Measurements from ENCODE around the gene SUSD3.
A peak's percentile ranks its signal among the peaks of the same experiment; 100 is the strongest.

The SUSD3 gene

DNA sequence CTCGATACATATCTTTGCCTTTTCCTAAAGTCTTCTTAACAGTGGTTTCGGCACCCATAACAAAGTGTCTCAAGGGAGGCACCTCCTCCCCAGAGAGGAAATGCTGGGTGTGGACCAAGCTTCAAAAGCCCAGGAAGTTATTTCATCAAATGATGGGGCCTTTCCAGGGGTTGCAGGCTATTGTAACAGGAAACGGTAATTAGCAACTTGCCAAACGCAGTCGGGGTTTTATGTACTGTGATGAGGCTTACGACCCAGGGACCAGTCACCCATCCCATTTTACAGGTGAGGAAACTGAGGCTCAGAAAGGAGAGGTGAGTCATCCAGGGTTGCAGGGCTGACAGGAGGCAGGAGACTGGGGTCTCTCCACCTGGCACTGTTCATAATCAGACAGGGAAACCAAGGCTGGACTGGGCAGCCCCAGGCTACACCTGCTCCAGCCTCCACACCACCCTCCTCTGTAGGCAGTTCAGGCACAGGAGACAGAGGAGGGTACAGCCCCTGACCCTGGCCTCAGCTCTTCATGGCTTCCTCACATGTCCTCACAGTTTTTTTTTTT, 30.0 kb upstream of the SUSD3 start:
- no peak for DNase-seq

DNA sequence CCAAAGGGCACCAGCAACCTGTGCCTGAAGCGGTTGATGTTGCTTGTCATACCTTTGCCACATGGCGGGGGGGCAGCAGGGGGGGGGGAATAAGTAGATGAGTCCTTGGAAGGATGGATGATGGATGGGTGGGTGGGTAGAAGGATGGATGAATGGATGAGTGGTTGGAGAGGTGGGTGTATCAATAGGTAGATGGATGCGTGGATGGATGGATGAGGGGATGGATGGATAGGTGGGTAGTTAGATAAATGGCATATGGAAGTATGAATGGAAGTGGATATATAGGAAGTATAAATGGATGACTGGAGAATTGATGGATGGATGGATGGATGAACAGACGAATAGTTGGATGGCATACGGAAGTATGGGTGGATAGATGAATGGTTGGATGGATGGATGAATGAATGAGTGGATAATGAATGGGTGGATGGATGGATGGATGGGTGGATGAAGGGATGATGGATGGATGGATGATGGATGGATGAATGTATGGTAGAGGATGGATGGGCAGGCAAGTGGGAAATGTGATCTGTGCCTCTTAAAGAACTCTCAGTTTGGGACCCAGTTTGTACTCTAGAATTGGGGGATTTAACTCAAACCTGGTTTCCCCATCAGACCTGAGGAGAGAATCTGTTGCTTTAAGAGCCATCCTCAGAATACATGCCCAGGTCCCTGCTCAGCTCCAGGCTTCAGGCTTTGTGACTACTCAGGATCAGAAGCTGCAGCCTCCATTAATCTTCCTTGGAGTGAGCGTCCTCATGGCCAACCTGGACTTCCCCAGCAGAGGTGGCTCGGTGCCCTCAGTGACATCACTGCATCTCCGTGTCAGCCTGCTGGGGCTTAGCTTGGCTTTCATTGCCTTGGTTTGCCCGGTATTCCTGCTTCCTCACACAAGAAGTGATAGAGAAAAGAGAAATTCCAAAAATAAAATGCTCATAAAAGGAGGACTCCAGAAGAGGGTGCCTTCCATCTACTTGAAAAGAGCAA, 27.6 kb upstream of the SUSD3 start:
- no peak for DNase-seq

DNA sequence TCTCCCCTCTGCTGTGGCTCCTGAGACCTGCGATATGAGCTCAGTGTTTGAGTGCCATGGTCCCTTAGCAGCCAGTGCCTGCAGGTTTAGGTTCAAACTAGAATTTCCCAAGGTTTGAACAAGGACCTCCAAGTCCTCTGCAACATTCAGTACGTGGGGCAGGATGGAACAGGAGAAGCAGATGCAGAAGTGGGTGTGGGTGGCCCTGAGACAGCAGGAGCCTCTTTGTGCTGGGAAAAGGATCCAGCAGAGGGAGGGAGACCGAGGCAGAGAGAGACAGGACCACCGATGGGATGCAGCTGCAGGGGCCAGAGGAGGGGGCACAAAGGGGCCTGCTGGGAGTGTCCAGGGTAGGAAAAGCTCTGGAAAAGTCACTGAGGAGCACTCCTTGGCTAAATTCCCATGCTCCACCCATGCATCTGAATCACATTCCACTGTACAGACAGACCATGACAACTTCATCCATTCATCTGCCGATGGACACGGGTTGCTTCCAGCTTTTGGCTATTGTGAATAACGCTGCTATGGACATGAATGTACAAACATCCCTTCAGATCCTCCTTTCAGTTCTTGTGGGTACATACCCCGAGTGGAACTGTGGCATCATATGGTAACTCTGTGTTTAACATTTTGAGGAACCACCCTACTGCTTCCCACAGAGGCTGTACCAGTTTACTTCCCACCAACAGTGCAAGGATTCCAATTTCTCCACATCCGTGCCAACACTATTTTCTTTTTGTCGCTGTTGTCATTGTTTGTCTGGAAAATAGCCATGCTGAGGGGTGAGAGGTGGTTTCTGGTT, 26.7 kb upstream of the SUSD3 start:
- DNase-seq = peak in 1 of 51 donors; percentile 26

DNA sequence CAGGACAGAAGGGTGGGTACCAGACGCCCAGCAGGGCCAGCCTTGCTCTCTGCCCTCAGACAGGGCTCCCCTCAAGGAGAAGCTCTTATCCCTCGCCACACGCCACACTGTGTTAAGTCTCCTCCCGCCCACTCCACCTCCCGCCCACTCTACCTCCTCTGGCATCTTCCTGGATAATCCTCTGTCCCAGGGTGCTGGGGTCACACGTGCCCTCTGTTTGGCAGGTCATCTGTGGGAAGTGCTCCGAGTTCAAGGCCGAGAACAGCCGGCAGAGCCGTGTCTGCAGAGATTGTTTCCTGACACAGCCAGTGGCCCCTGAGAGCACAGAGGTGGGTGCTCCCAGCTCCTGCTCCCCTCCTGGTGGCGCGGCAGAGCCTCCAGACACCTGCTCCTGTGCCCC, 26.0 kb upstream of the SUSD3 start:
- DNase-seq = no peak

DNA sequence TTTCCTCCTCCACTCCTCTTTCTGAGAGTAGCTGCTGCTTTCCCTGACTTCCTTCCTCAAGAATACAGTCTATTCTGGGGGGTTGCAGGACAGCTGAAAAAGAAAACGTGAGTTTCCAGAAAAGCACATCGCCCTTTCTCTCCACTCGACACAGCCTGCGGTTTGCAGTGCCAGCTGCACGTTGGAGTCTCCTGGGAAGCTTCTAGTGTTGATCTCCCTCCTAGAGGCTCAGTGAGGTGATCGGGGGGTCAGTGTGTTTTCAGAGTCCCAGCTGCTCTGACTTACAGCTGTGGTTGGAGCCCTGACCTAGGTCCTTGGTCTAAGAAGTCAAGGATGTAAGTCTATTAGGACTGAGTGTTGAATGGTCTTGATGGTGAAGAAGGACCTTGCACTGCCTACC, 25.0 kb upstream of the SUSD3 start:
- no peak for DNase-seq

DNA sequence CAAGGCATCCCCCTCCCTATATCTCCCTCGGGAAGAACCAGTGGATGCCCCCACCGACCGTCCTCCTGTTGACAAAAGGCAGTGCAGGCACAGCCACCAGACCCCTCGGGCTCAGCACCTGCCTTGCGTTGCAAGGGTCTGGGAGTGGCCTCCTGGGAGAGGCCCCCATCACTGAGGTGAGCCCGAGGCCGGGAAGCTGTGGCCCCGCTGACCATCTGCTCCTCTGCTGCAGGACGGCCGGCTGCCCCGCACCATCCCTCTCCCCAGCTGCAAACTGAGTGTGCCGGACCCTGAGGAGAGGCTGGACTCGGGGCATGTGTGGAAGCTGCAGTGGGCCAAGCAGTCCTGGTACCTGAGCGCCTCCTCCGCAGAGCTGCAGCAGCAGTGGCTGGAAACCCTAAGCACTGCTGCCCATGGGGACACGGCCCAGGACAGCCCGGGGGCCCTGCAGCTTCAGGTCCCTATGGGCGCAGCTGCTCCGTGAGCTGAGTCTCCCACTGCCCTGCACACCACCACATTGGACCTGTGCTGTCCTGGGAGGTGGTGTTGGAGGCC, 23.3 kb upstream of the SUSD3 start:
- DNase-seq = no peak

DNA sequence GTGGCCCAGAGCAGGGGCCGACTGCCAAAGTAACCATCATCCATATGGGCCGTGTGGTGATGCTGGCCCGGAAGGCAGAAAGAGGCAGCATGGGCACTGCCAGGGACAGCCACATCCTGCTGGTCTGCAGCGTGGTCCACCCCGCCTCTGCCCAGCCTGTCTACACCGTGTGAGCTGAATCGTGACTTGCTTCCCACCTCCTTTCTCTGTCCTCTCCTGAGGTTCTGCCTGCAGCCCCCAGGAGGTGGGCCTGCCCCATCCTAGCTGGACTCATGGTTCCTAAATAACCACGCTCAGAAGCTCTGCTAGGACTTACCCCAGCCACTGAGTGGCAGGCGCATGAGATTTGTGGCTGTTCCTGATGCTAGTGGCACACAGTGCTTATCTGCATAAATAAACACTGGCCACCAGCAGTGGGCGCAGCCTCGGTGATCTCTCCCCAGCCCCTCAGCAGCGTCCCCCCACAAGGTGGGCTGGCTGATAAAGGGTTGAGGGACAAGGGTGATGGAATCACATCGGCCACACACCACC, 22.6 kb upstream of the SUSD3 start:
- DNase-seq = peak in 2 of 51 donors; percentile 11 to 13

DNA sequence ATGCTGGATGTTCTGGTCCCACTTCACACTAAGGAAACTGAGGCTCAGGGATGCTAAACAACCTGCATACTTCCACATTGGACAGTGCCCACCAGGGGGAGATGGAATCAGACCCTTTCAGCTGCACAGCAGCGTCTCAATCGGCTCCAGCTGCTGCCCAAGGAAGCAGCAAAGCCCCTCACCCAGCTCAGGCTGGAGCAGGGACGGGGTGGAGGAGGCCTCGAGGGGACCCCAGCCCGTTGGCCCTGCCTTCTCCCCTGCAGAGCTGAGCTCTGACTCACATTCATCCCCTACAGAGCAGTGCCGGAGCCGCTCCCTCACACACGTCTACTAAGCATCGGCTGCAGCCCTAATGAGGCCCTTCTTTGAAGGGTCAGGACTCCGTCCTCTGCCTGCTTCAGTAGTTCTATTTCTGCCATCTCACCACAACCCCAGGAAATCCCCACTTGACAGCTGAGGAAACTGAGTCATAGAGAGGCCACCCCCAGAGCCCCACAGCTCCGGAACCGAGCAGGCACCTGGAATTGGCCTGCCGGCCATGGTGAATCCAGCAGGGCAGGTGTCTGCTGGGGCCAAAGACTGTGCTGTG, 21.5 kb upstream of the SUSD3 start:
- DNase-seq = no peak

DNA sequence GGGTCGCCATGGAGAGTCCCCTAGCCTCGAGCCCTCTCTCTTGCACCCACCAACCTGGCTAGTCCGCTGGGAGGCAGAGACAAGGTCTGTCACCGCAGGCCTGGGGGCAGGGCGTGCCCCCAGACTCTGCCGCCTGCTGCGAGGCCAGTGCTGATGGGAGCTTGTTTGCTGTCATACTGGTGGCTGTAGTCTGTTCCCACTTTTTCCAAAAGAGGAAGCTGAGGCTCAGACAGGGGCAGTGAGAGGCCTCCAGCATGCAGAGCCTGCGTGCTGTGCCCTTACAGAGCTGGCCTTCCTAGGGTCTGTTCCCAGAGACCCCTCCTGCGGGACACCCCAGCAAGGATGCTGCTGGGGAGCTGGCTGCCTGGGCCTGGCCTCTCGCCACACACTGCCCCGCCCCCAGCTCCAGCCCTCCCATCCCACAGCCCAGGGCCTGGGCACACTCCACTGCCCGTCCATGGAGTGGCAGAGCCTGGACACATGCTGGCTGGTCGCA, 21.0 kb upstream of the SUSD3 start:
- DNase-seq = peak in 11 of 51 donors; percentile 11 to 43 (median 21)

DNA sequence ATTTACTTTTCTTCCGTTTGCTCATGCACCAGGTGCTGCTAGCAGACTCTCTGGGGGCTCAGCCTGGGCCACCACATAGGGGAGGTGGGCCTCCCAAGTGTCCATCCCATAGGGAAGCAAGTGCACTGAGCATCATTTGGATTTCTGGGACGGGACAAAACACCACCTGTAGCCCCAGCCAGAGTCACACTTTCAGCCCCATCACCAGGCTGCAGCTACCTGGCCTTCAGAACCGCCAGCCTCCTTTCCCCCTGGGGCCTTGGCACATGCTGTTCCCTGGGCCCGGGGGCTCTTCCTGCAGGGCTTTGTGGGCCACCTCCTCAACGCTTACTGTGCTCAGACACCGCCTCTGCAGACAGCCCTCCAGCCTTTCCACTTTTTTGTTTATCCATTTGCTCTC, 19.6 kb upstream of the SUSD3 start:
- no peak for DNase-seq

DNA sequence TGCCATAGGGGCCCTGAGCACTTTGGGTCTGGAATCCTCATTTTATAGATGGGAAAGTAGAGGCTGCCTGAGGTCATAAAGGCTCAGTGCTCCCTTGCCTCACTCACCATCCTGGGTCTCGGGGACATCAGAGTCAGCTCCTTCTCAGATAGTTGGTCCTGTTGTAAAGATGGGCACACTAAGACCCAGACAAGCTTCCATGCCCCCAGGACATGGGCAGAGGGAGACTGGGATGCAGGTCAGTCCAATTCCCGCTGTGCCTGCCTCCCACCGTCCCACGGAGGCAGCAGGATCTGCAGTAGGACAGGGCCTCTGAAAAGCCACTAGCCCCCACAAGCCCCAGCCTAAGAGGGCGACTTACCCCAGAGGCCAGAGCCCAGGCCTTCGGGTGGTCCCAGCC, 19.0 kb upstream of the SUSD3 start:
- DNase-seq = no peak

DNA sequence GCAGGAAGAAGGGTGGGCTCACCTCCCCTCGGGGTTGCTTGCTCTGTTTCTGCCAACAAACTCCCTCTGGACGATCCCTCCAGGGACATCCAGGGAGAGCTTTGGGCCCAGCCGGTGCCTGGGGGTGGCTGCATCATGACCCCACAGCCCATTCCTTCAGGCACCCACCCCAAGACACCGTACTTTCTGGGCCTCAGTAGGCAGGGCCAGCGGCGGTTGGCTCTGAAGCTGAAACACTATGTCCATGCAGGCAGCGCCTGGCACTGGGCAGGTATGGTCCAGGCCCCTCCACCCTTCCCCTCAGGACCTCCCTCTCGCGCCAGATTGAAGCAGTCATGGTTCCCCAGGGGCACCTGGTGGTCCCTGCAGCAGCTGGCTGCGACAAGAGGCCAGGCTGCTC, 18.5 kb upstream of the SUSD3 start:
- no peak for DNase-seq

DNA sequence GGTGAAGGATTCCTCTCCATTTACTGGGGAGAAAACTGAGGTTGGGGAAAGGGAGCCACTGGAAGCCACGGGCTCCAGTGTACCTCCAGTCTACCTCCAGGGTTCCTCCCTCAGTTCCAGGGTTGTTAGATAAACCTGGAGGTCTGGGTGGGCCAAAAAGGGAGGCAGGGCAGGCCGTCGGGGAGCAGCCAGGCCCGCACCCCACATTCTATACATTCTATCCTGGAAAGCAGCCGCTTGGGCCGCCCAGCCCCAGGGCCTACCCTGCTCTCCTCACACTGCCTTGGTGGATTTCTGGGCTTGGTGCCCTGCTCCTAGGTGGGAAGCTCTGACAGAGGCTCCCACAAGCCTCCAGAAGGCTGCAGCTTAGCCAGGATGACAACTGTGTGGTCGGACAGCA, 18.1 kb upstream of the SUSD3 start:
- DNase-seq = no peak

DNA sequence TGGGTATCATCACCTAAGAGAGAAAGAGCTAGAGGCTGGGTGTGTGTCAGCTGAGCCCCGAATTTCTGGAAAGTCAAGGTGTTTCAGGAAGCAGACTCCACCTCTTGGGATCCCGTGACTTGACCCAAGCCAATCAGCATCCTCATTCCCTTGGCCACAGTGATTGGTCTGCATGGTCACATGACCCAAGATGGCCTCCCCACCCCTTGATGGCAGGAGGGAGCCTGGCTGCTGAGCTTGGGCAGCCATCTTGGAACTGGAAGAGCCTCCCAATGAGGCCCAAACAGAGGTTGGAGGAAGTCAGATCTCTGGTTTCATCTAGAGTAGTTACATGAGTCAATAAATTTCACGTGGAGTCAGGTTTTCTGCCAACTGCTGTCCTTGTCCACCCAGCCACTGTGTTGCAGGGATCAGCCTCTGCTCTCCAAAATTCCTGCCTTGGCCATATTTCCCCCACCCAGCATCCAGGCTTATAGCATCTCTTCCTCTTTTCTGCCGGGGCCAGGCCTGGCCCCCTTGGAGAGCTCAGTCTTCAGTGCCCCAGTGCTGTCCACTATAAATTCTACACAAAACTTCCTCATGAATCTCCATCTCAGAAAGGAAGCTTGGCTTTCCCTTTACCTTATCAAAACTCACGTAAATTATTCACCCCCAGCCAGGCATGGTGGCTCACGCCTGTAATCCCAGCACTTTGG, 17.2 kb upstream of the SUSD3 start:
- no peak for DNase-seq

DNA sequence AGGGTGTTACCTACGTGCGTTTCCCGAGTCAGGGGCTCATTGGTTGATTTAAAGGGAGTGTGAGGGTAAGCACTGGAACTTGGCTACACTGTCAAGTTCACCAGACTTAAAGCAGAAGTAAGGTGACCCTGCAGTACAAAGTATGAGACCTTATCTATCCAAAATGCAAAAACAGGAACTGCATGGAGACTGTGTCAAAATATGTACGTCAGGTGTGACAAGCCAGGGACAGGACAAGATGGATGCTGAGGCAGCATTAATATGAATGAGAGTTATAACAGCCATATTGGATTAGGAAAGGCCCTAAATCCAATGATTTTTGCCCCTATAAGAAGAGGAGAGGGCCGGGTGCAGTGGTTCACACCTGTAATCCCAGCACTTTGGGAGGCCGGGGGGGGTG, 15.4 kb upstream of the SUSD3 start:
- no peak for DNase-seq

DNA sequence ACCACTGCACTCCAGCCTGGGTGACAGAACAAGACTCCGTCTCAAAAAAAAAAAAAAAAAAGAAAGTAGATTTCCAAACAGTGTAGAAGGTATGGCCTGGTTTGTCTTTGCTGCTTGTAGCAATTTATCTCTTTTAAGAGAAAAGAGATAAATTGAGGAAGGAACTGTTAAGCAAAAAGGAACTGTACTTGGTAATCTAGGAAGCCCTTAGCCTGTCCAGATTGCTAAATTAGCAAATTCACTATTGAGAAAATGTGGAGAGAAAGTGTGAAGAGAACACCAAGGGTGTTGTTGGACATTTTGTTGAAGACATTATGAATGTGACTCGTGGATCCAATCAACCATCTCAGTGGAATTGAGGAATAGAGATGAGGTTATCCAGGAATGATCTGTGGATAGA, 13.0 kb upstream of the SUSD3 start:
- DNase-seq = no peak

DNA sequence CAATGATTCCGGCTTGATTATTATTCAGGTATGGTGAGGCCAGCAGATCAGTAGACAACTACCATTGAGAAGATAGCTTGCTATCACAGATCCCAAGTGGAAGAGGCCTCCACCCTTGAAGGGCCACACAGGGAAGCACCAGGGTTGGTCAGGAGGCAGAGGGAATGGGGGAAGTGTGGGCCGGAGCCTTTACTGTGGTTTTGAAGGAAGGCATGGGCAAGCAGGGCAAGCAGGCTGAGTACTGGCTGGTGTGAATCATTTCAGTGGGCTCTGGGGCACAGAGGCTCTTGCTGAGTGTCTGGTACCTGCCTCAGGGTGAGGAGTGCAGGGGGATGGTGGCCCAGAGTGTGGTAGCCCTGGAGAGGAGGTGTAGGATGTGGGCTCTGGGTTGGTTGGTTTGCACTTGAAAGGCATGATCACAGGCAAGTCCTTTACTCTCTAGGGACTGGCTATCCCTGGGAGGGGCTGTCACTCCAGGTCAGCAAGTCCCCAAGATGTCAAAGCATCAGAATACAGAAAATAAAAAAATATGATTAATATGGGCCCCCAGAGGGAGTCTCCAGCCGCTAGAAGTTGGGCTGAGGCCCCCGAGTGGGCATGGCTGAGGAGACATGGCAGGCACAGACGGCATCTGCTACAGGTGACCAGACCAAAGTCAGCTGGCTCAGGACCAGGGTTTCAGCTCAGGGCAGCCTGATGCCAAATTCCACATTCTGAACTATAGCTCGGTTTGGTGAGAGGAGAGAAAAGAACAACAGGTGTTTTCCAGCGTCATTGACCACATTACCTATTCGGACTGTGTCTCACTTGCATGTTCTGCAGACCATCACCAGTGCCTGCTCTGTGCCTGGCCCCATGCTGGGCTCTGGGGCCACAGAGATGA, 9.7 kb upstream of the SUSD3 start:
- no peak for DNase-seq

DNA sequence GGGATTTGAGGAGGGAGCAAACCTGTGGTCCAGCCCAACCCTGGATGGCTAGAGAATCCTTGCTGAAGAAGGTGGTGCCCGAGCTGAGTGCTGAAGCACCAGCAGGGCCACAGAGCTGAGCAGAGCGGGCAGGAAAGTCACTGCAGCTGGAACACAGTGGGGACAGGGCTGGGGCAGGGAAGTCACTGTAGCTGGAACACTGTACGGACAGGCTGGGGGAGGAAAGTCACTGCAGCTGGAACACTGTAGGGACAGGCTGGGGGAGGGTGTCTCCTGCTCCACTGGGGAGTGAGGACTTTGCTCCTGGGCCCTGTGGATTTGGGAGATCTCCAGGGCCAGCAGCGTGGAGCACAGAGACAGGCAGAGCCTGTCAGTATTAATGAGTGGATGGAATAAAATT, 9.0 kb upstream of the SUSD3 start:
- DNase-seq = no peak

DNA sequence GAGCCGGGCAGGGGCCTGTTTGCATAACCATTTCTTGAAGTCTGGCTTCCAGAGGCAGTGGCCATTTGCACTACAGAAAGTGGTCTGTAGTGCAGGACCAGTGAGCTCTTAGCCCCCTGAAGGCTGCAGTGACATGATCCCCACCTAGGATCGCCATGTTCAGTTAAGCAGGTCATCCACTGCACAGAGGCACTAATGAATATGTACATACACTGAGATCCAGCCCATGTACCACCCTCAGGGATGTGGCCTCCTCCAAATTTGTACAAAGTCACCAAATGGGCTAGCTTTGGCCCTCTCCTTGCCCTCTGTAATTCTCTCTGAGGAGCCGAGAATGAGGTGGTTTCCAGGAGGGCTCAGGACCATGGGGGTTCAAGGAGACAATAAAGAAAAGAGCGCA, 8.3 kb upstream of the SUSD3 start:
- no peak for DNase-seq
